ENCODE results near the gene ZBTB7C.

The ZBTB7C gene

DNA sequence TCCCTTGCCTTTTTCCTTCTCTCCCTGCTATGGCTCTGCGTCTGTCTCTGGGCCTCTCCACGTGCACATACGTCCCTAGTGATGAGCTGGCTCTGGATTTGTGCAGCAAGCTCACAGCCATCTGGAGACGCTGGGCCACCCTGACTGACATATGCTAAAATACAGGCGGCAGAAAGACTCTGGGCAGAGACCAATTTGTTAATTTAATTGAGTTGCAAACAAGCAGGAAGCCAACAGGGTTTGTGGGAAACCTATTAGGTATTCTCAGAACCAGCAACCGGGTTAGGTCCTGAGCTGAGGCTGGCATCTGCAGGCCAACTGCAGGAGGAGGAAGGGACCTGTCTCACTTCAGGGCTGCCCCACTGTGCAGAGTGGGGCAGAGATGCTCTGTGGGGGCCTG lies 425.2 kb downstream of the ZBTB7C start:
- Histone ChIP-seq H3K36me3 (ENCODE audit: insufficient read depth, low read length) (no peaks in the 10 kb centered on the region), H3K27me3 (ENCODE audit: insufficient read depth, low read length, poor library complexity, severe bottlenecking) (no peaks in the 10 kb centered on the region), H4K20me1 (ENCODE audit: insufficient read depth, low read length, poor library complexity, severe bottlenecking) (no peaks in the 10 kb centered on the region), H3K9ac (ENCODE audit: low read depth, low read length, poor library complexity, severe bottlenecking) (no peak overlapping the region), H3K79me2 (ENCODE audit: insufficient read depth, low read length) (no peaks in the 10 kb centered on the region), H3K9me3 (ENCODE audit: insufficient read depth, low read depth, low read length) (no peaks in the 10 kb centered on the region), H3K9me2 (replicated peaks; ENCODE audit: low read depth, low read length) (no peaks in the 10 kb centered on the region), H3F3A (ENCODE audit: low read depth) (no peaks in the 10 kb centered on the region; the same call in 1 of the 2 replicates), H2AFZ (ENCODE audit: low read length) (no peak overlapping the region), H3K4me2 (ENCODE audit: low read depth, low read length, poor library complexity, severe bottlenecking) (no peak overlapping the region), H3K4me3 (ENCODE audit: low read length, poor library complexity, severe bottlenecking) (no peak overlapping the region), H3K4me1 (ENCODE audit: insufficient read depth, low read length, poor library complexity, severe bottlenecking) (peaks cover 12% of the 10 kb centered on the region)
- no peak for TF ChIP-seq EZH2phosphoT487 (IDR thresholded peaks at IDR 0.05; ENCODE audit: borderline replicate concordance)
- TF ChIP-seq, protein P1, sequence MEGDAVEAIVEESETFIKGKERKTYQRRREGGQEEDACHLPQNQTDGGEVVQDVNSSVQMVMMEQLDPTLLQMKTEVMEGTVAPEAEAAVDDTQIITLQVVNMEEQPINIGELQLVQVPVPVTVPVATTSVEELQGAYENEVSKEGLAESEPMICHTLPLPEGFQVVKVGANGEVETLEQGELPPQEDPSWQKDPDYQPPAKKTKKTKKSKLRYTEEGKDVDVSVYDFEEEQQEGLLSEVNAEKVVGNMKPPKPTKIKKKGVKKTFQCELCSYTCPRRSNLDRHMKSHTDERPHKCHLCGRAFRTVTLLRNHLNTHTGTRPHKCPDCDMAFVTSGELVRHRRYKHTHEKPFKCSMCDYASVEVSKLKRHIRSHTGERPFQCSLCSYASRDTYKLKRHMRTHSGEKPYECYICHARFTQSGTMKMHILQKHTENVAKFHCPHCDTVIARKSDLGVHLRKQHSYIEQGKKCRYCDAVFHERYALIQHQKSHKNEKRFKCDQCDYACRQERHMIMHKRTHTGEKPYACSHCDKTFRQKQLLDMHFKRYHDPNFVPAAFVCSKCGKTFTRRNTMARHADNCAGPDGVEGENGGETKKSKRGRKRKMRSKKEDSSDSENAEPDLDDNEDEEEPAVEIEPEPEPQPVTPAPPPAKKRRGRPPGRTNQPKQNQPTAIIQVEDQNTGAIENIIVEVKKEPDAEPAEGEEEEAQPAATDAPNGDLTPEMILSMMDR (conservative IDR thresholded peaks at IDR 0.05; ENCODE audit: low read length): no peak

DNA sequence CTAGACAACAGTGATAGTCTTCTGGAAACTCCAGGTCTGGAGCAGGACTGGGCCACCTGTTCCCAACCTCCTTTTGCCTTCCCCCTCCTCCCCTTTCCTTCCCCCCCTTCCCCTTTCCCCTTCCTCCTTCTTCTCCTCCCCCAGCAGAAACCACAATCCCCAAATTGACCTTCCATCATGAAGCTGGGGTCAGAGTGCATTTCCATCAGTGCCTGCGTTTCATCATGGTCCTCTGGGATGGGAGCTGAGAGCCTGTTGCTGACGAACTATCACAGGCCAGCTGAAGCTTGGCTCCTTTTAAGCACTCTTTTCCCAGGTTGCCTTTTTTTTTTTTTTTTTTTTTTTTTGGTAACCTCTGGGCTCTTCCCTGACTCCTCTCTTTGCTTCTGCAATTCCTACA lies 426.1 kb downstream of the ZBTB7C start:
- H3K79me2 ChIP-seq (ENCODE audit: insufficient read depth, low read length): no peaks in the 10 kb centered on the region
- H3K9me2 ChIP-seq (replicated peaks; ENCODE audit: low read depth, low read length): no peaks in the 10 kb centered on the region
- no peaks in the 10 kb centered on the region for H4K20me1 ChIP-seq (ENCODE audit: insufficient read depth, low read length, poor library complexity, severe bottlenecking)
- H3F3A ChIP-seq (ENCODE audit: low read depth): peaks cover 2% of the 10 kb centered on the region; the same call in 1 of the 2 replicates
- H3K9me3 ChIP-seq (ENCODE audit: insufficient read depth, low read depth, low read length): no peaks in the 10 kb centered on the region
- peaks cover 12% of the 10 kb centered on the region for H3K4me1 ChIP-seq (ENCODE audit: insufficient read depth, low read length, poor library complexity, severe bottlenecking)
- no peak overlapping the region for H3K9ac ChIP-seq (ENCODE audit: low read depth, low read length, poor library complexity, severe bottlenecking)
- H3K4me2 ChIP-seq (ENCODE audit: low read depth, low read length, poor library complexity, severe bottlenecking): no peak overlapping the region
- H3K36me3 ChIP-seq (ENCODE audit: insufficient read depth, low read length): no peaks in the 10 kb centered on the region
- no peaks in the 10 kb centered on the region for H3K27me3 ChIP-seq (ENCODE audit: insufficient read depth, low read length, poor library complexity, severe bottlenecking)
- H2AFZ ChIP-seq (ENCODE audit: low read length): no peak overlapping the region
- TF ChIP-seq, protein P1 (conservative IDR thresholded peaks at IDR 0.05; ENCODE audit: low read length): no peak
- no peak for TF ChIP-seq EZH2phosphoT487 (IDR thresholded peaks at IDR 0.05; ENCODE audit: borderline replicate concordance)
- H3K4me3 ChIP-seq (ENCODE audit: low read length, poor library complexity, severe bottlenecking): no peak overlapping the region

DNA sequence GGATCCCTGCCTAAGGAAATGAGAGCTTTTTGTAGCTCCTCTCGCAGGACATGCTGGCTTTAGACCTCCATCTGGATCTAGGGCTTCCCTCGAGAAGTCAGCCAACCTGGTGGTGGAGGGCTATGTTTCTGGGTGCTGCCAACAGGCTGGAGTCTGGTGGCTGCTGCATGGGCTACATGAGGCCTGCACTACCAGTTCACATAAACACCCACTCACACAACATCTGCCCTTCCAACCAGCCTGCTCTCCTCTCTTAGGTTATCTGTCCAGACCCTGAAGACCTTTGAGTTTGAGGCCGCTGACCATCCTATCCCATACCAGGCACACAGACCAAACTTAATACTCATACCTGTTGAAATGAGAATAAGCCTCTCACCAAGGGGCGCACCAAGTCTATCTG lies 427.4 kb downstream of the ZBTB7C start:
- Histone ChIP-seq H4K20me1 (ENCODE audit: insufficient read depth, low read length, poor library complexity, severe bottlenecking) (no peaks in the 10 kb centered on the region), H2AFZ (ENCODE audit: low read length) (peak overlapping the region; percentile 34; the same call in 1 of the 2 replicates), H3K9ac (ENCODE audit: low read depth, low read length, poor library complexity, severe bottlenecking) (no peak overlapping the region)

More for the DNA sequence above, 427.4 kb downstream of the ZBTB7C start:
- no peak for TF ChIP-seq EZH2phosphoT487 (IDR thresholded peaks at IDR 0.05; ENCODE audit: borderline replicate concordance)
- TF ChIP-seq, protein P1 (conservative IDR thresholded peaks at IDR 0.05; ENCODE audit: low read length): no peak
- peaks cover 4% of the 10 kb centered on the region for H3K4me1 ChIP-seq (ENCODE audit: insufficient read depth, low read length, poor library complexity, severe bottlenecking)
- no peak overlapping the region for H3K4me2 ChIP-seq (ENCODE audit: low read depth, low read length, poor library complexity, severe bottlenecking)
- H3K9me3 ChIP-seq (ENCODE audit: insufficient read depth, low read depth, low read length): no peaks in the 10 kb centered on the region
- no peaks in the 10 kb centered on the region for H3K36me3 ChIP-seq (ENCODE audit: insufficient read depth, low read length)
- H3K4me3 ChIP-seq (ENCODE audit: low read length, poor library complexity, severe bottlenecking): no peak overlapping the region
- H3K9me2 ChIP-seq (replicated peaks; ENCODE audit: low read depth, low read length): no peaks in the 10 kb centered on the region
- H3K27me3 ChIP-seq (ENCODE audit: insufficient read depth, low read length, poor library complexity, severe bottlenecking): no peaks in the 10 kb centered on the region
- H3K79me2 ChIP-seq (ENCODE audit: insufficient read depth, low read length): no peaks in the 10 kb centered on the region
- H3F3A ChIP-seq (ENCODE audit: low read depth): 0 out of 2 replicates have a peak, but pooled peaks cover 2% of the 10 kb centered on the region

All from Loucy (cell line).